Panc1 (cell line): ENCODE results near the gene ADCYAP1R1. TPM values are rescaled to one million over a fixed set of nuclear protein-coding genes. Genes with fewer than 3 reads are reported as not detected.

Experiments used
- ATAC-seq: fragments of 200-7000 bp; cut with Tn5 transposase; 2 replicates; pipeline ENCODE4 v1.9.1; 2020; ENCODE audit warnings: mild to moderate bottlenecking, moderate library complexity
- BruUV-seq: library from RNA; stranded (reverse); fragments of 400-500 nt; replicated peaks from 2 replicates; lab custom pipeline; 2021; lab: Mats Ljungman, UMichigan
- CTCF ChIA-PET: fragments of 300-600 bp; sonication (Branson Sonifier 250); formaldehyde crosslinking; loops from one replicate; lab custom pipeline; 2022; ENCODE audit warnings: antibody characterized with exemption; lab: Charles Lee
- POLR2A ChIA-PET: fragments of 300-600 bp; sonication (Branson Sonifier 250); formaldehyde crosslinking; loops from one replicate; lab custom pipeline; 2022; ENCODE audit warnings: antibody characterized with exemption; lab: Charles Lee
- DNase-seq: peaks from one replicate; pipeline ENCODE4 v3.0.0-alpha.2; 2010; ENCODE audit warnings: low read depth, low spot score
- H3K27ac ChIP-seq: 2 replicates; pipeline ENCODE4 v1.5.1; 2011; ENCODE audit warnings: mild to moderate bottlenecking, low read length, inconsistent platforms
- H3K27me3 ChIP-seq: fragments of 200-500 bp; sonication (Bioruptor generic); 2 replicates; pipeline ENCODE4 v1.6.0; 2014; ENCODE audit warnings: low read length, inconsistent platforms; ENCODE audit not compliant: control insufficient read depth, insufficient read depth
- H3K36me3 ChIP-seq: fragments of 200-500 bp; sonication (Bioruptor generic); 2 replicates; pipeline ENCODE4 v1.5.1; 2014; ENCODE audit warnings: inconsistent platforms, mild to moderate bottlenecking, low read length, moderate library complexity; ENCODE audit not compliant: control insufficient read depth, insufficient read depth
- H3K4me1 ChIP-seq: 2 replicates; pipeline ENCODE4 v1.5.1; 2011; ENCODE audit warnings: inconsistent platforms, mild to moderate bottlenecking, low read length, moderate library complexity; ENCODE audit not compliant: control insufficient read depth, insufficient read depth
- H3K4me3 ChIP-seq, 2 experiments: 2 replicates each; pipeline ENCODE4 v1.5.1; 2011 to 2012; ENCODE audit warnings: low read depth in 2 of 2, low read length in 2 of 2, mild to moderate bottlenecking in 2 of 2, inconsistent platforms in 1 of 2, moderate library complexity in 1 of 2
- H3K9me3 ChIP-seq: fragments of 200-500 bp; sonication (Bioruptor generic); 2 replicates; pipeline ENCODE4 v1.5.1; 2014; ENCODE audit warnings: low read depth, mild to moderate bottlenecking, inconsistent platforms, low read length, moderate library complexity; ENCODE audit not compliant: control insufficient read depth, insufficient read depth
- CTCF ChIP-seq: fragments of 450-650 bp; IDR thresholded peaks from 2 replicates; pipeline ENCODE4 v1.5.1; 2017; ENCODE audit warnings: mild to moderate bottlenecking
- POLR2AphosphoS5 ChIP-seq: IDR thresholded peaks from 2 replicates; pipeline ENCODE4 v1.6.1; 2012; ENCODE audit warnings: mild to moderate bottlenecking, low read depth, low read length, moderate library complexity
- REST ChIP-seq, 2 experiments: IDR thresholded peaks; 2 replicates each; pipeline ENCODE4 v1.6.1; 2011 to 2012; ENCODE audit warnings: low read depth in 2 of 2, control low read depth in 1 of 2, low read length in 1 of 2, mild to moderate bottlenecking in 1 of 2, moderate library complexity in 1 of 2; ENCODE audit not compliant: insufficient read depth in 1 of 2
- SIN3A ChIP-seq: IDR thresholded peaks from 2 replicates; pipeline ENCODE4 v1.6.1; 2012; ENCODE audit warnings: low read depth, mild to moderate bottlenecking, low read length, moderate library complexity, borderline replicate concordance; ENCODE audit not compliant: insufficient read depth
- TCF7L2 ChIP-seq: IDR thresholded peaks from 2 replicates; pipeline ENCODE4 v1.6.1; 2011; ENCODE audit warnings: mild to moderate bottlenecking, low read depth, low read length, inconsistent platforms
- in situ Hi-C: cut with HindIII; loops from 2 replicates; pipeline ENCODE4 v1.10.0; 2016; ENCODE audit warnings: low sequenced_read_pairs, low pct_unique_long_range_greater_than_20kb
- intact Hi-C: fragments of 100-400 bp; cut with micrococcal nuclease; formaldehyde crosslinking; loops from one replicate; pipeline ENCODE4 v1.10.0; 2022; ENCODE audit not compliant: unreplicated experiment
- total RNA-seq: library from RNA; stranded (reverse); gene quantifications from one replicate; pipeline ENCODE4 v1.2.1, GENCODE V29; 2021; ENCODE audit not compliant: unreplicated experiment

Gene ADCYAP1R1
- total RNA-seq, 1 experiment from 2014 or later, result not detected

- no peaks in the 10 kb centered on the region for H3K36me3 ChIP-seq
- no peaks in the 10 kb centered on the region; the same call in 1 of the 2 replicates for H3K27me3 ChIP-seq
- no peaks in the 10 kb centered on the region for H3K4me1 ChIP-seq
- H3K9me3 ChIP-seq, result no peaks in the 10 kb centered on the region
- in situ Hi-C loops (no loop called here), intact Hi-C loops (no loop called here)
- ATAC-seq, result no peak
- TF ChIP-seq CTCF, result no peak
- TF ChIP-seq SIN3A, result no peak
- no peak for TF ChIP-seq TCF7L2
- TF ChIP-seq POLR2AphosphoS5, result no peak
- TF ChIP-seq REST (IDR thresholded peaks at IDR 0.05; ENCODE audit: insufficient read depth in 1 of 2, low read depth in 2 of 2, low read length in 1 of 2), result no peak
- H3K27ac ChIP-seq, result no peak overlapping the region
- no peak overlapping the region for H3K4me3 ChIP-seq
- POLR2A ChIA-PET, result no interaction called here
- CTCF ChIA-PET, result no interaction called here
- BruUV-seq, result no TSS peak
- no peak for DNase-seq
These were observed 108.8 kb downstream of the ADCYAP1R1 start for GRCh38 chr7:31160941-31161340.

Other genes starting within 250 kb of the ADCYAP1R1 start
- gene AQP1, start 140.5 kb upstream of the ADCYAP1R1 start, total RNA-seq, result 0.57 TPM
- not detected for gene GHRHR, start 88.4 kb upstream of the ADCYAP1R1 start, total RNA-seq